ENCODE measurements around the gene THSD1.

Gene THSD1, protein sequence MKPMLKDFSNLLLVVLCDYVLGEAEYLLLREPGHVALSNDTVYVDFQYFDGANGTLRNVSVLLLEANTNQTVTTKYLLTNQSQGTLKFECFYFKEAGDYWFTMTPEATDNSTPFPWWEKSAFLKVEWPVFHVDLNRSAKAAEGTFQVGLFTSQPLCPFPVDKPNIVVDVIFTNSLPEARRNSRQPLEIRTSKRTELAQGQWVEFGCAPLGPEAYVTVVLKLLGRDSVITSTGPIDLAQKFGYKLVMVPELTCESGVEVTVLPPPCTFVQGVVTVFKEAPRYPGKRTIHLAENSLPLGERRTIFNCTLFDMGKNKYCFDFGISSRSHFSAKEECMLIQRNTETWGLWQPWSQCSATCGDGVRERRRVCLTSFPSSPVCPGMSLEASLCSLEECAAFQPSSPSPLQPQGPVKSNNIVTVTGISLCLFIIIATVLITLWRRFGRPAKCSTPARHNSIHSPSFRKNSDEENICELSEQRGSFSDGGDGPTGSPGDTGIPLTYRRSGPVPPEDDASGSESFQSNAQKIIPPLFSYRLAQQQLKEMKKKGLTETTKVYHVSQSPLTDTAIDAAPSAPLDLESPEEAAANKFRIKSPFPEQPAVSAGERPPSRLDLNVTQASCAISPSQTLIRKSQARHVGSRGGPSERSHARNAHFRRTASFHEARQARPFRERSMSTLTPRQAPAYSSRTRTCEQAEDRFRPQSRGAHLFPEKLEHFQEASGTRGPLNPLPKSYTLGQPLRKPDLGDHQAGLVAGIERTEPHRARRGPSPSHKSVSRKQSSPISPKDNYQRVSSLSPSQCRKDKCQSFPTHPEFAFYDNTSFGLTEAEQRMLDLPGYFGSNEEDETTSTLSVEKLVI

DNA sequence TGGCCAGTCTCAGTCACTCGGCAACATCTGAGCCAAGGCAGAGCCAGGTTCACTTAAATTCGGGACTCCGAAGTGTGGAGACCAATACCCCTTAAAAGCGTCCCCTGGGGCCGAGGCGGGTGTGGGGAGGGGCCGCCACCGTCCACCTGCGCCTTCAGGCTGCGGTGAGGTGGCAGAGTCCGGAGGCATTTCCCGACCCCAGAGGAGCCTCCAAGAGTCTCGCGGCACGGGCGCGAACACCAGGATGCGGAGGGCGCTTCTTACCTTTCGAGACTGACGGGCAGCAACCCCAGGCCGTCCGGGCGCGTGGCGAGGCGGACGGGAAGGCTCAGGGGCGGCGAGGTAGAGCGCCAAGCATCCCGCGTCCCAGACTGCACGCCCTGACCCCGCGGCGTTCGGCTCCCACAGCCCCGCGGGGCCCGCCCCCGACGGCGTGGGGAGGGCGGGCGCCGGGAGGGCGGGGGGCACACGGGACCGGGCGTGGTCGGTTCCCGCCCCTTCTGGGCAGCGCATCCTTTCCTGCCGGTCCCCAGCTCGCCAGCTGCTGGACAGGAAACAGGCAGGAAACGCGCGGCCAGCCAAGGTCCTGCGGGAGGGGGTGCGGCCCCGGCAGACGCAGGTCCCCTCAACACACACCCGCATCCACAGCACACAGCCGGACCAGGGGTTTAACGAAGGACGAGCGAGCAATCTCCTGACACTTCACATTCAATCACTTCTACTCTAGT lies at the start of gene THSD1:
Gene THSD1, minus strand, starts transcription at position 406 of the 728 bp plus-strand sequence. CDS start 3,572 bp downstream, outside the sequence.
- no peak for DNase-seq (ENCODE audit: low spot score)

DNA sequence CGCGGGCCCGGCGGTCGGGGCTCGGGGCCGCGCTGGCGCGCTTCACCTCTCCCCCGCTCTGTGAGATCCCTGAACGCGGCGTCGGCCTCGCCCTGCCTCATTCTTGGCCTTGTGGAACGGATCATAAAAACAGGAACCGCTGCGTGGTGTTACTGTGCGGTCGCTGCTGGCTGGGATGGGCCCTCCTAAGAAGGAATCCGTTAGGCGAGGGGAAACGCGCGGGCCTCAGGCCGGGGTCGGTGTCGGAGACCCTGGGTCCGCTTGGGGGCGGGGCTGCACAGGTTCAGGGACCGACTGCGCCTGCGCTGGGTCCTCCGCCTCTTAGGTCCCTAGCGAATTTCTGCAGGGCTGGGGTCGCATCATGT lies 49.7 kb upstream of the THSD1 start:
- peak; percentile 71 for DNase-seq (ENCODE audit: low spot score)

DNA sequence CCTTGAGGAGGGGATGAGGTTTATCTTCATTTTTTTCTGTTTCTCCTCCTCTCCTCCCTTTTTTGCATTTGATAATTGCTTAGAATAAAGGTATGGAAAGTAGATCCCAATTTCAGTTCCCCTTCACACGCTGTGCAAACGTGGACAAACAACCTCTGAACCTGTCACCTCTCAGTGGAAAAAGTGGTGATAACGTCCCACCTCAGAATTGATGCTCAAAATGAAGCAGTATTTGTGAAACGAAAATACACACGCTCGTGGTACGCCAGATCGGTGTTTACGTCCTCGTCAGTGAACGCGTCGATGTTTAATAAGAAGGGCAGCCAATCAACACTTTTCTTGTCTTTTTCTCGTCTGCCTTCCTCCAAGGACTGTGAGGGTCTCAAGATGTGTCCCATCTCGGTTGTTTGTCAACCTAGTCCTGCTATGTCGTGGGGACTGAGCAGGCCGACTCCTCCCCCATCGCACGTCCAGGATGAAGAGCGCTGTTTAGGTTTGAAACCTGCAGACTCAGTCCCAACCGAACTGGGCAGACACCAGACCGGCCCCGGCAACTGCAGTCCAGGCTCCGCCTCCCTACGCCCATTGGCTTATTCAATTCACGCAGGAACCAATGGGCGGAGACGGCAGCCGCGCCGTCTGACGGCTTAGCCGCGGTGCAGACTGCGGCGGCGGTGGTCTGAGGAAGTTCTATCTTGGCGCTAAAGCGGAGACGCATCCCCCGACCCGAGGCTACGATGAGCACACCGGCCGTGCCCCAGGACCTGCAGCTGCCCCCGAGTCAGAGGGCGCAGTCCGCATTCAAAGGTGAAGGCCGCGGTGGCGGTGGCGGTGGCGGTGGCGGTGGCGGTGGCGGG lies 49.1 kb upstream of the THSD1 start, which contains the start of gene CKAP2:
Gene CKAP2, plus strand, starts transcription at position 659 of the 857 bp plus-strand sequence. Its CDS starts 79 bp downstream, at position 738.
- peak; percentile 93 for DNase-seq (ENCODE audit: low spot score)

DNA sequence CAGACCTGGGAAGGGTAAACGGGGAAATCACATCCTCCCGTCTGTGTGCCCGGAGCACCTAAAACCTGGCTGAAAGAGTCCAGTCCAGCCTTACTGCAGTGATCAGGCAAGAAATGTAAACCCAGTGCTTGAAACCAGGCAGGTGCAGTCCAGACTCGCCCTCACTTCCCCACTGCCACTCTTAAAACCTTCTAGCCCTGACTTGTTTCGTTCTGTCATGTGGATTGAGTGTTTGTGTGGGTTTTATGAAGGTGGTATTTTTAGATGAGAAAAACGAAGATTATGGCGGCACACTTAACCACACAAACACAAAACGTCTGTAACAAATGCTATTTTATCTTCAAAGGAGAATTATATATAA lies 48.5 kb upstream of the THSD1 start:
- peak; percentile 12 for DNase-seq (ENCODE audit: low spot score)

DNA sequence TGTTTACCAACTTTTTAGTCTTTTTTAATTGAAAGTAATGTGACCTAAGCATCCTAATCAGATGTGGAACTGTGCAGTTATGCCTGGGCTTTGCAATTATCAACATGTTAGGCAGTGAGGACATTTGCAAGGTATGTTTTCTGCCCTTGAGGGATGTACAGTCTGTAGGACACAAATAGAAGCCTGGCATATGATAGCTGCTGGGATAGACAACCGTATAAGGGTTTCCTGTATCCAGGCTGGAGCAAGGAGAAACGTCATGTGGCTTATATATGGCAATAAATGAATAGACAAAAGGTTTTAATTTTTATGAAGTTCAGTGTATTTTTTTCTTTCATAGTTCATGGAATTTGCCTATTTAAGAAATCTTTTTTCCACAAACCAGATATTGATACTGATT lies 46.5 kb upstream of the THSD1 start:
- no peak for DNase-seq (ENCODE audit: low spot score)

DNA sequence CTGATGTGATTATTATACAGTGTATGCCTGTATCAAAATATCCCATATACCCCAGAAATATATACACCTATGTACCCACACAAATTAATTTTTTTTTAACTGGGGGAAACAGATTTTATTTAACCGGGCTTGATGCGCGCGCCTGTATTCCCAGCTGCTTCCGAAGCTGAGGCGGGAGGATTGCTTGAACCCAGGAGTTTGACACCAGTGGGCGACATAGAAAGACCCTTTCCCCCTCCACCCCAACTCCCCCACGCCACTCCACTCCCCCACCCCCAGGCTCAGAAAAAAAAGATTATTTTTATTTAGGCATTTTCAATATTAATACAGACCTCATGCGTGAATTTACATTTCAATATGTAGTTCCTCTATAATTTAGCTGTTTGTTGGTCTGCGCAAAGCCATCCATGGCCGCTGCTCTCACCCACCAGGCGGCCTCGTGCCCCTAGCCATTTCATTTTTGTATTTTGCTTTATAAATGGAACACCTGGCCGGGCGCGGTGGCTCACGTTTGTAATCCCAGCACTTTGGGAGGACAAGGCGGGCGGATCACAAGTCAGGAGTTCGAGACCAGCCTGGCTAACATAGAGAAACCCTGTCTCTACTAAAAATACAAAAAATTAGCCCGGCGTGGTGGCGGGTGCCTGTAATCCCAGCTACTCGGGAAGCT lies 45.3 kb upstream of the THSD1 start:
- no peak for DNase-seq (ENCODE audit: low spot score)

DNA sequence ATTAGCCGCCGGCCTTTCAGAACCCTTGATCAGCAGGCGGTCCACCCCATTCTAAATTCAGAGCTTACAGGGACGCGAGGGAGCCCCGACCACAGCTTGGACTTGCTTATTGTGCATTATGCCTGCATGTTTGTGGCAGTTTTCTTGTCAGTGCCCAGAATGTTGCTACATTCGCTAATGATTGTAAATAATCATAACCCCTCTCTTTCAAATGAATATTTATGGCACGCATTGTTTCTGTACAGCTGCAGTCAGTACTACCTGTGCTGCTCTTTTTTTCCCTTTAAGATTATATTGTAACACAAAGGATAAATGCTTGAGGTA lies 44.8 kb upstream of the THSD1 start:
- no peak for DNase-seq (ENCODE audit: low spot score)

DNA sequence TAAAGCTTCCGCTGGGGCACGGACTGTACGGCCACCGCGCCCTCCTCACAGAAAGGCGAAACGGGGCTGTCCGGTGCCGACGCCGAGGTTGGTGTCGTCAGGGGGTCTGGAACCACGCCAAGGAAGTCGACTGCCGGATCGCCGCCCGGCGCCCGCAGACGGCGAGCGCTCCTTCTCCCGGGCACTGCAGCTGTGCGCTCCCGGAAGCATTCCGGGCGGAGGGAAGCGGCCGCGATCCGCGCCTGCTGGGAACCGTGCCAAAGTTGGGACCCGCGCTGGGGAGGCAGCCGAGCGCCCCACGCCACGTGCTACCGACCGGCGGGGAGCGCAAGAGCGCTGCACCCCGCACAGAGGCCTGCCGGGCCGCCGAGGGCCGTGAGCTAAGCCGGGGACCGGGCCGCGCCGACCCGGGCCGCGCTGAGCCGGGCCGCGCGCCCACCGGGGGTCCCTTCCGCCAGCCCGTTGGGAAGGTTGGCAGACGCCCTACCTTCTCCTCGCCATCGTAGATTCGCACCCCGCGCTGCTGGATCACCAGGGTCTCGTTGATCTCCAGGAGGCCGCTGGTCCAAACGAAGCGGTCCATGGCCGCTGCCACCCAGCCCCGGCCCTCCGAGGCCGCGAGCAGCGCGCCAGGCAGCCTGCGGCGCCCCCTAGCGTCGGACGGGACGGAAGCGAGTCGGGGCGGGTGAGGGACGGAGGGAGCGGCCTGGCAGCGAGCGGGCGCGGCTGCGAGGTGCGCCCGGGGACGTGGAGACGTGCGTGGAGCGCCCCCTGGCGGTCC lies 44.2 kb upstream of the THSD1 start, which contains the start of gene VPS36:
Gene VPS36, minus strand, starts transcription at position 623 of the 781 bp plus-strand sequence. Its CDS starts 40 bp downstream, at position 583.
- DNase-seq (ENCODE audit: low spot score) = peak; percentile 94

DNA sequence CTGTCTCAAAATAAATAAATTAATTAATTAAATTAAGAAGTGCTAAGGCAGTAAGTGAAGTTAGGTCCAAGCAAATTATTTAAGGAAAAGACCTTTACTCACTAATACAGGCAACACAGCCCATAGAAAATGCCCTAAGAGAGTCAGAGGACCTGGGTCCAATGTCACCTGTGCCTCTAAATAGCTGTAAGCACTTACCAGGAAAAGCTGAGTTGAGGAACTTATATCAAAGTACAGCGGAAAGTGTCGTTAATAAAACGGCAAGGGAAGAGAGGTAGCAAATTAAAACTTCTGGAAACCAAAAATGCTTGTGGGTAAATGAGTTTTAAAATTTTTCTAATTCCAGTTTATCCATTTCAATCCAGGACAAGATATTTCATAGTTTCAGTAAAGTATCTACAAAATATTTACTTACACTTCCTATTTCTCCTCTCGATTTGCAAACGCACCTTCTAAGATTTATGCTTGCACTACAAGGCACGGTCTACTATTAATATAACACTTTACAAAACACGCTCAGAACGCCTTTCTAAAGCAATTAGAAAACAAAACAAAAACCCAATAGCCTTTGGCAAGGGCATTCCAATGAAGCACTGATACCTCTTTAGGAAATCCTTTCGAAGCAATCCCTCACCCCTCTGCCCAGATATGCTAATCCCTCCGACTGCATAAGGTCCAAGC lies 43.5 kb upstream of the THSD1 start:
- DNase-seq (ENCODE audit: low spot score) = no peak

DNA sequence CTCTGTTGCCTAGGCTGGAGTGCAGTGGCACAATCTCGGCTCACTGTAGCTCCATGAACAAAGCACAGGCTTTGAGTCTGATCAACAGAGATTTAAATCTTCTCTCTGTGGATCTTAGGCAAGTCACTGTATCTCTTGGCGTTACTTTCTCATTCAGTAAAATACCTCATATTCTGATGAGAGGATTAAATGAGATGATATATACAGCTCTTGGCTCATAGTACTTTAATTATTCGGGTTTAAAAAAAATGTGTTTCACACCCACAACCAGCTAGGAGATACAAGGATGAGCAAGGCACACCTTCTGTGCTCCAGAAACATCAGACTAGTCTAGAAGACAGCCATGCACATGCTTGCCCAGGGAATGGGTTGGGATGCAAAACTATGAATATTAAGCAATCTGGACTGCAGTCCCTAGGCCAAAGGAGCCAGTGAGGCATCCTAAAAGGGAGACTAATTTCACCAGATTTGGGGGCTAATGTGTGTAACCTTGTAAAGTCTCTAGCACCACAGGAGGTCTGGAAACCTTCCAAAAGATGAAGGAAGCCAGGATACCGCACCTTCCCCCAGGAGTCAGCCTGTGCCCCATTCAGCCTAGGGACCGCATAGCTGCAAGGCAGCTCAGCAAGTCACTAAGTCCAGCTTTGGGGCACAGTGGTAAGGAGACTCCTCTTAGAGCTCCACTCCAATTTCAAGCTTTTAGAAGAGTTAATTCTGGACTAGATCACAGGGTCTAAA lies 42.0 kb upstream of the THSD1 start:
- no peak for DNase-seq (ENCODE audit: low spot score)

DNA sequence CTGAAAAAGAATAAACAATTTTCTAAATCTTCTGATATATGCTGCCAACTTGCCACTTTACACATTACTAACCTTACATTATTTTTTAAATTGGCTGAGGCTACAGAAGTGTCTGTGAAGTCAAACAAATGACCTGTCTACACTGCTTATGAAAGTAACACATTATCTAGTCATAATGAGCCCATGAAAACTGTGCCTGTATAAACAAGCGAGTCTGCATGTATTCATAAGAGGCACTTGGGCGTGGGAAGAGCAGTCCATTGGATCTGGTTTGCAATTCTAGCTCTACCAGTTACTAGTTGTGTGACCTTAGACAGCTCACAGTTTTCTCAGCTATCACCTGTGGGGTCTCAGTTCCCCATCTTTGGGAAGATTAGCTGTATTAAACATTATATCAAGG lies 41.4 kb upstream of the THSD1 start:
- DNase-seq (ENCODE audit: low spot score) = no peak

DNA sequence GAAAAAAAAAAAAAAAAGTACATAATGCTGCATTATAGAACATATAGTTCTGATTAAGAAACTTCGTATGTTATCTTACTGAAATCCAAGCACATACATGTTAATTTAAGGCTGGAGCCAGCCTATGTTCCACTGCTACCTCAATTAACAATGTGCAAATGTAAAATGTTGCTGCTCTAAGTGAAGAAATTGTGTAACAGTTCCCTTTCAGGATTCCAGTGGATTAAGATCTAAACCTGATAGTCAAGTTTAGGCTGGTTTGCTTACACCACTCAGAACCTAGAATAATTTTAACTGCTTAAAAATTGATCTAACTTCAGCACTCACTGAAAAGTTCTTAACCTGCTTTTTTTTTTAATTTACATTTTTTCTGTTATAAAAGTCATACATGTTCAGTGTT lies 40.3 kb upstream of the THSD1 start:
- DNase-seq (ENCODE audit: low spot score) = no peak

DNA sequence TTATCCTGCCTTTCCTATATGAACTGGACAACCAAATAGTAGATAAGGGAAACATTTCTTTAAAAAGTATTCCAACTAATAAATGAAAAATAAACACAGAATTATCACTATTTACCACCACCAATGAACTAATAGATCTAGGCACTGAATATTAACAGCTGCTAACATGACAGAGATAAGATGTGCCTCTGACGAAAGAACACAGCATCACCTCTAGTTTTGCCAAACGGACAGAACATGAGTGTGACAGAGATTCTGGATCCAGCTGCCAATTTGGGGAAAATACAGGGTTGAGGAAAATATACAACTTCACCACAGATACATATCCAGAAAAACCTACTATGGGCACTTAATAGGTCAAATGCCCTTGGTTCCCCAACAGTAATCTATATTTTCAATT lies 26.5 kb upstream of the THSD1 start:
- no peak for DNase-seq (ENCODE audit: low spot score)

DNA sequence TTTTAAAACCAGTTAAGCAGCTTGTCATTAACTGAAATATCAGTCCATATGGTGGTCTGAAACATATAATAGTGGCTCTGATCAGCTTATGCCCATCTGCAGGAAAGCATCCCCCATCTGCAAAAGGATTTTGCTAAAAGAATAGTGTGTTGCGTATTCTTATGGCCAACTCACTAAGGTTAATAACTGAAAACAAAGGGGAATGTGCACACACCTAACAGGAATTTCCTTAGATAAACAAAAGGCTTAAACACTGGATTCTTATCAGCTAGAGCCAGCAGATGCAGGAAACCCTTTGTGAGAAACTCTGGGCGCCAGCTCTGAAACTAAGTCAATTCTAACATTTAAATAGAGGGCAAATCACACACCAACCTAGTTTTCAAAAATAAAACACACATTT lies 22.3 kb upstream of the THSD1 start:
- no peak for DNase-seq (ENCODE audit: low spot score)

DNA sequence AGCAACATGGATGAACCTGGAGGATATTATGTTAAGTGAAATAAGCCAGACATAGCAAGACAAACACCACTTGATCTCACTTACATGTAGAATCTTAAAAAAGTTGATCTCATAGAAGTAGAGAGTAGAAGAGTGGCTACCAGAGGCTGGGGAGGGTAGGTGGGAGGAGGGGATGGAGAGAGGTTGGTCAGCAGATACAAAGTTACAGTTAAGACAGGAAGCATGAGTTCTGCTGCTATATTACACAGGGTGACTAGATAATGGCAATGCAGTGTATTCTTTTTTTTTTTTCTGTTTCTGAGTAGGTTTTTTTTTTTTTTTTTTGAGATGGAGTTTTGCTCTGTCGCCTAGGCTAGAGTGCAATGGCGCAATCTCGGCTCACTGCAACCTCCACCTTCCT lies 15.2 kb upstream of the THSD1 start:
- no peak for DNase-seq (ENCODE audit: low spot score)

DNA sequence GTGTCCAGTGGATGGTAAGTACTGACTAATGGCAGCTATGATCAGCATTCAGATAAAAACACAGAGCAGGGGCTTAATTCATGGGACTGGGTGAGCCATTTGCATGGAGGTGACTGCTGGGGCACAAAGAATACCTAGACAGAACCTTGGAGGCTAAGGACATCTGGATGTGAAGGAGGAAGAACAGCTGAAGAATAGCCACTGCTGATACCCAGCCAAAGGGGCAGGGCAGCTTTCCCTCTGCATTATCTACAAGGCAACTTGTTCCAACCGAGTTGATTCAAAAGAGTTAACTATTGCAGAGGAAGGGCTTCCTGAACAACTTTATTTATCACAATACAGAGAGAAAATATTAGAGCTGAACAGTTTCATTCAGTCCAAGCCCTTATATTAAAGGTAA lies 13.1 kb upstream of the THSD1 start:
- DNase-seq (ENCODE audit: low spot score) = no peak

DNA sequence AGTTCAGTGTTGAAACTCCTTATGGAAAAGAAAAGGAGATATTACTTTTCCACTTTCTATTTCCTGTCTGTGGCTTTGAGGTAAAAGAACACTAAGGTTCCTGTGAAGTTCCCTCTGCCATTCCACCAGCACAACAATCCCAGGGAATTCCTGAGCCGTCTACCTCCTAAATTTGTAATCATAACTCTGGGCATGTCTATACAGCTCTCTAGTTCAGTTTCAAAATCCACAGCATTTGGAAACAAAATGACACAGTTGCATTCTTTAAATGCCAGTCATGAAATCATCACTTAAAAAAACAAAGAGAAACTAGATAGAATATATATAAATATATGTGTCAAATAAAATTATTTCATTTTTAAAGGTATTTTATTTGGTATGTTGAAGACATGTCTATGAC lies 9.0 kb upstream of the THSD1 start:
- DNase-seq (ENCODE audit: low spot score) = no peak

DNA sequence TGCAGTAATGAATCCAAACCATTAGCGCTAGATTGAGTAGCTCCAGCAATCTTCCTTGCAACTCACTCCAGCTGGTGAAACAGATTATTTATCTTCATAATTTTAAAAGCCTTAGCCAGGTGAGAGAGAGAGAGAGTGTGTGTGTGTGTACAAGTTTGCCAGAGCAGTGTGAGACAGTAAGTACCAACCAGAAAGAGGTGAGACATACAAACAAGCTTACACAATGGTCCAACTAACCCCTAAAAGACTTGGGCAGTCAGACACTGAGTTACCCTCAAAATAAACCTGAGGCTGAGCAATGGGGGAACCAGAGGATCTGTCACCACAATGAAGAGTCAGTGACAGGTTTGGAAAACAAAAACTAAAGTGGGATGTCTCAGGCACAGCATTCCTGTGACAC lies 8.1 kb upstream of the THSD1 start:
- no peak for DNase-seq (ENCODE audit: low spot score)

DNA sequence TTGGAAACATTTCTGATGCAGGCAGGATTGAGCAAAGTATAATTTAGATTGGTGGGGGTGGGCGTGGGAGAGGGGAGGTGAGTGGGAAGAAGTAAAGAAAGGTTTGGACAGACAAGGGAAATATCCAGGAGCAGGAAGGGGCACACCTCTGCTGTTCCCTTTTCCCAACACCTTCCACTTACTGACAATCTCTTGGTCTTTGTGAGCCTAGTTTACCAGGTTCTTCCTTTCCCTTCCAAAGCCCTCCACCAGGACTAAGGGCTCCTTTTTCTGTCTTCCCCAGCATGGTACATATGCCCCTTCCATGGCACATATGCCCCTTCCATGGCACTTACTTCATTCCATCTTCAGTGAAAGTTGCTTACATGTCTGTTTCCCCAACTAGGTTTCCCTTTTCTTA lies 6.2 kb upstream of the THSD1 start:
- no peak for DNase-seq (ENCODE audit: low spot score)

Measured in CD4-positive, alpha-beta T cell treated with Interleukin-6 at 100 ng/mL for 8 hours (primary cell).